Vagina (tissue), 2 donors: ENCODE data around the gene PHF20. TPM values are rescaled to one million over a fixed set of nuclear protein-coding genes. Genes with fewer than 3 reads are reported as not detected.
"Not testable (repeated sequence)": the region's sequence is repeated elsewhere in the genome, so short reads cannot be mapped to it uniquely, and the experiment has no call there.

ENCODE experiments used
- DNase-seq, 2 donors: peaks; one replicate each; pipeline ENCODE4 v3.0.0-alpha.2; 2017; ENCODE audit errors: extremely low spot score in 2 of 2
- H3K27ac ChIP-seq: fragments of 200-600 bp; sonication (generic); one replicate; pipeline ENCODE4 v1.5.1; 2019
- H3K27me3 ChIP-seq: fragments of 200-600 bp; sonication (generic); one replicate; pipeline ENCODE4 v1.5.1; 2019
- H3K36me3 ChIP-seq, 2 donors: fragments of 200-600 bp; sonication (generic); one replicate each; pipeline ENCODE4 v1.5.1; 2017 to 2019
- H3K4me1 ChIP-seq: fragments of 200-600 bp; sonication (generic); one replicate; pipeline ENCODE4 v1.5.1; 2019
- H3K4me3 ChIP-seq, 2 donors: fragments of 200-600 bp; sonication (generic); 1 replicate in 1 of 2; 2 replicates in 1 of 2; pipeline ENCODE4 v1.5.1; 2016 to 2019
- H3K9me3 ChIP-seq: fragments of 200-600 bp; sonication (generic); one replicate; pipeline ENCODE4 v1.5.1; 2019
- CTCF ChIP-seq, 3 experiments: fragments of 450-650 bp in 2 of 3; fragments of 200-600 bp in 1 of 3; sonication (generic) in 1 of 3; IDR thresholded peaks; one replicate each; pipeline ENCODE4 v1.5.1; 2017 to 2019; ENCODE audit warnings: antibody characterized with exemption in 3 of 3, mild to moderate bottlenecking in 2 of 3, moderate library complexity in 2 of 3
- POLR2A ChIP-seq, 2 donors: fragments of 450-650 bp; IDR thresholded peaks; one replicate each; pipeline ENCODE4 v1.6.1; 2017; ENCODE audit warnings: antibody characterized with exemption in 2 of 2, mild to moderate bottlenecking in 2 of 2, moderate library complexity in 2 of 2
- POLR2AphosphoS5 ChIP-seq, 2 donors: sonication (generic); formaldehyde crosslinking; IDR thresholded peaks; one replicate each; pipeline ENCODE4 v1.9.0; 2017; ENCODE audit warnings: antibody characterized with exemption in 2 of 2, mild to moderate bottlenecking in 2 of 2, low read depth in 1 of 2; ENCODE audit not compliant: insufficient read depth in 1 of 2
- intact Hi-C: fragments of 100-400 bp; cut with DNase I; formaldehyde crosslinking; loops from one replicate; pipeline ENCODE4 v1.15.1; 2023
- total RNA-seq: library from RNA; depleted of rRNA; stranded (reverse); fragments of >200 nt; gene quantifications from one replicate; pipeline ENCODE4 v1.2.3, GENCODE V29; 2016

PHF20 gene
- total RNA-seq, 1 donor from 2014 or later: 37.3 TPM

GRCh38 chr20:35899064-35899463 lies 127.2 kb downstream of the PHF20 start:
- peaks cover 0 to 10% of the 10 kb centered on the region in 2 donors for H3K36me3 ChIP-seq
- TF ChIP-seq POLR2AphosphoS5 (IDR thresholded peaks at IDR 0.05; ENCODE audit: insufficient read depth in 1 of 2, low read depth in 1 of 2) (no peak), CTCF (IDR thresholded peaks at IDR 0.05) (no peak), POLR2A (IDR thresholded peaks at IDR 0.05) (no peak)
- intact Hi-C loops: no loop called here

GRCh38 chr20:35901230-35901629 lies 129.4 kb downstream of the PHF20 start:
- H3K4me3 ChIP-seq, H3K27me3 ChIP-seq, H3K36me3 ChIP-seq, H3K9me3 ChIP-seq, H3K4me1 ChIP-seq, intact Hi-C loops, H3K27ac ChIP-seq, DNase-seq: not testable (repeated sequence)

More at GRCh38 chr20:35899064-35899463, 127.2 kb downstream of the PHF20 start:
- no peak for DNase-seq
- no peak overlapping the region for H3K27ac ChIP-seq
- H3K4me1 ChIP-seq: no peaks in the 10 kb centered on the region
- no peaks in the 10 kb centered on the region for H3K27me3 ChIP-seq
- no peak overlapping the region for H3K4me3 ChIP-seq
- H3K9me3 ChIP-seq: no peaks in the 10 kb centered on the region

- peaks cover 0 to 10% of the 10 kb centered on the region in 2 donors for H3K36me3 ChIP-seq
- no peaks in the 10 kb centered on the region for H3K9me3 ChIP-seq
- no peak for DNase-seq
- TF ChIP-seq POLR2AphosphoS5 (IDR thresholded peaks at IDR 0.05; ENCODE audit: insufficient read depth in 1 of 2, low read depth in 1 of 2) (no peak), CTCF (IDR thresholded peaks at IDR 0.05) (no peak), POLR2A (IDR thresholded peaks at IDR 0.05) (no peak)
- H3K4me3 ChIP-seq: no peak overlapping the region
- intact Hi-C loops: no loop called here
- no peaks in the 10 kb centered on the region for H3K4me1 ChIP-seq
- no peaks in the 10 kb centered on the region for H3K27me3 ChIP-seq
- no peak overlapping the region for H3K27ac ChIP-seq
These were observed 130.1 kb downstream of the PHF20 start for GRCh38 chr20:35901678-35902544.

- DNase-seq: no peak
- no peak for TF ChIP-seq CTCF (IDR thresholded peaks at IDR 0.05)
- TF ChIP-seq POLR2AphosphoS5 (IDR thresholded peaks at IDR 0.05; ENCODE audit: insufficient read depth in 1 of 2, low read depth in 1 of 2): no peak
- no peak for TF ChIP-seq POLR2A (IDR thresholded peaks at IDR 0.05)
- Histone ChIP-seq H3K27ac (no peak overlapping the region), H3K9me3 (no peaks in the 10 kb centered on the region), H3K4me3 (no peak overlapping the region), H3K4me1 (no peaks in the 10 kb centered on the region), H3K27me3 (no peaks in the 10 kb centered on the region), H3K36me3 (peaks cover 0 to 10% of the 10 kb centered on the region in 2 donors)
- intact Hi-C loops: no loop called here
These were observed 130.7 kb downstream of the PHF20 start for GRCh38 chr20:35902545-35902941.

- no peaks in the 10 kb centered on the region for H3K9me3 ChIP-seq
- H3K4me1 ChIP-seq: no peaks in the 10 kb centered on the region
- H3K36me3 ChIP-seq: peaks cover 0 to 10% of the 10 kb centered on the region in 2 donors
- no peak for TF ChIP-seq CTCF (IDR thresholded peaks at IDR 0.05)
- no peak overlapping the region for H3K27ac ChIP-seq
- H3K27me3 ChIP-seq: no peaks in the 10 kb centered on the region
- intact Hi-C loops: no loop called here
- no peak overlapping the region for H3K4me3 ChIP-seq
- no peak for DNase-seq
These were observed 132.0 kb downstream of the PHF20 start for GRCh38 chr20:35903843-35904242.
